H9 (cell line): ENCODE measurements around the gene NRROS. TPM values are rescaled to one million over a fixed set of nuclear protein-coding genes. Genes with fewer than 3 reads are reported as not detected.

Experiments used
- DNase-seq: peaks from one replicate; pipeline ENCODE4 v3.0.0-alpha.2; 2017
- H2AFZ ChIP-seq: one replicate; pipeline ENCODE4 v1.6.1; 2013; ENCODE audit warnings: mild to moderate bottlenecking, low read length, control low read depth, moderate library complexity
- H2AK5ac ChIP-seq: 2 replicates; pipeline ENCODE4 v1.6.1; 2013; ENCODE audit warnings: low read length, control low read depth, mixed read lengths; ENCODE audit not compliant: insufficient read length
- H2BK120ac ChIP-seq: one replicate; pipeline ENCODE4 v1.6.1; 2013; ENCODE audit warnings: low read depth, mild to moderate bottlenecking, low read length, control low read depth, inconsistent platforms; ENCODE audit not compliant: poor library complexity, severe bottlenecking
- H2BK12ac ChIP-seq: 2 replicates; pipeline ENCODE4 v1.6.1; 2013; ENCODE audit warnings: low read length, control low read depth, mixed read lengths, low read depth; ENCODE audit not compliant: insufficient read length
- H2BK15ac ChIP-seq: 2 replicates; pipeline ENCODE4 v1.6.1; 2013; ENCODE audit warnings: low read depth, low read length, control low read depth
- H2BK20ac ChIP-seq: one replicate; pipeline ENCODE4 v1.6.1; 2013; ENCODE audit warnings: low read depth, mild to moderate bottlenecking, low read length, control low read depth, inconsistent platforms; ENCODE audit not compliant: poor library complexity, severe bottlenecking
- H2BK5ac ChIP-seq: 2 replicates; pipeline ENCODE4 v1.6.1; 2013; ENCODE audit warnings: low read length, control low read depth, mixed read lengths; ENCODE audit not compliant: insufficient read length
- H3K14ac ChIP-seq: 2 replicates; pipeline ENCODE4 v1.6.1; 2013; ENCODE audit warnings: low read length, control low read depth; ENCODE audit not compliant: insufficient read depth
- H3K18ac ChIP-seq: 2 replicates; pipeline ENCODE4 v1.6.1; 2013; ENCODE audit warnings: low read depth, mild to moderate bottlenecking, mixed read lengths, low read length, control low read depth; ENCODE audit not compliant: insufficient read length
- H3K23ac ChIP-seq: 2 replicates; pipeline ENCODE4 v1.6.1; 2013; ENCODE audit warnings: low read length, control low read depth, mixed read lengths, low read depth; ENCODE audit not compliant: insufficient read length
- H3K23me2 ChIP-seq: 2 replicates; pipeline ENCODE4 v1.6.1; 2013; ENCODE audit warnings: low read depth, mild to moderate bottlenecking, mixed read lengths, low read length, control low read depth; ENCODE audit not compliant: insufficient read length, poor library complexity, severe bottlenecking
- H3K27ac ChIP-seq: 2 replicates; pipeline ENCODE4 v1.5.1; 2013; ENCODE audit warnings: low read length, control low read depth, mixed read lengths, low read depth; ENCODE audit not compliant: insufficient read length
- H3K27me3 ChIP-seq: 2 replicates; pipeline ENCODE4 v1.6.1; 2013; ENCODE audit warnings: low read length, control low read depth, inconsistent platforms; ENCODE audit not compliant: insufficient read depth
- H3K4ac ChIP-seq: 2 replicates; pipeline ENCODE4 v1.6.1; 2013; ENCODE audit warnings: low read depth, mild to moderate bottlenecking, control low read depth, inconsistent platforms, low read length, moderate library complexity
- H3K4me1 ChIP-seq: 2 replicates; pipeline ENCODE4 v1.6.1; 2013; ENCODE audit warnings: low read length, control low read depth, inconsistent platforms; ENCODE audit not compliant: insufficient read depth
- H3K4me2 ChIP-seq: 2 replicates; pipeline ENCODE4 v1.6.1; 2013; ENCODE audit warnings: low read length, control low read depth, mixed read lengths; ENCODE audit not compliant: insufficient read length, insufficient read depth
- H3K56ac ChIP-seq: 2 replicates; pipeline ENCODE4 v1.6.1; 2013; ENCODE audit warnings: low read depth, mild to moderate bottlenecking, mixed read lengths, low read length, control low read depth; ENCODE audit not compliant: insufficient read length
- H3K79me1 ChIP-seq: 2 replicates; pipeline ENCODE4 v1.6.1; 2013; ENCODE audit warnings: low read depth, mild to moderate bottlenecking, moderate library complexity, low read length, control low read depth, inconsistent platforms; ENCODE audit not compliant: insufficient read depth, poor library complexity, severe bottlenecking
- H3K79me2 ChIP-seq: 2 replicates; pipeline ENCODE4 v1.6.1; 2013; ENCODE audit warnings: low read length, control low read depth, inconsistent platforms; ENCODE audit not compliant: insufficient read depth
- H3K9ac ChIP-seq: 2 replicates; pipeline ENCODE4 v1.6.1; 2013; ENCODE audit warnings: low read length, control low read depth, mixed read lengths; ENCODE audit not compliant: insufficient read length; ENCODE audit errors: extremely low read depth
- H3K9me3 ChIP-seq: one replicate; pipeline ENCODE4 v1.6.1; 2013; ENCODE audit warnings: low read depth, low read length, inconsistent platforms; ENCODE audit not compliant: control insufficient read depth
- H3T11ph ChIP-seq: one replicate; pipeline ENCODE4 v1.6.1; 2013; ENCODE audit warnings: mild to moderate bottlenecking, low read length, control low read depth, inconsistent platforms
- H4K20me1 ChIP-seq: one replicate; pipeline ENCODE4 v1.6.1; 2013; ENCODE audit not compliant: control insufficient read depth, insufficient read length, insufficient read depth
- H4K5ac ChIP-seq: 2 replicates; pipeline ENCODE4 v1.6.1; 2013; ENCODE audit warnings: low read depth, mild to moderate bottlenecking, mixed read lengths, low read length, control low read depth; ENCODE audit not compliant: insufficient read length
- H4K8ac ChIP-seq: replicated peaks from 2 replicates; pipeline ENCODE4 v1.6.1; 2013; ENCODE audit warnings: low read length, control low read depth, mixed read lengths, low read depth; ENCODE audit not compliant: insufficient read length
- H4K91ac ChIP-seq: 2 replicates; pipeline ENCODE4 v1.6.1; 2013; ENCODE audit warnings: low read depth, mild to moderate bottlenecking, moderate library complexity, mixed read lengths, low read length, control low read depth; ENCODE audit not compliant: insufficient read length
- H3K27ac Mint-ChIP-seq, 3 experiments: 2 replicates in 2 of 3; 3 replicates in 1 of 3; pipeline ENCODE4 v1.8.0; 2020 to 2021; ENCODE audit warnings: mixed read lengths in 3 of 3, mild to moderate bottlenecking in 1 of 3, moderate library complexity in 1 of 3
- H3K27me3 Mint-ChIP-seq: 2 replicates; pipeline ENCODE4 v1.8.0; 2021; ENCODE audit warnings: low read depth, mild to moderate bottlenecking, moderate library complexity, mixed read lengths
- H3K36me3 Mint-ChIP-seq, 3 experiments: 2 replicates in 2 of 3; 3 replicates in 1 of 3; pipeline ENCODE4 v1.8.0; 2020 to 2021; ENCODE audit warnings: low read depth in 3 of 3, mixed read lengths in 3 of 3; ENCODE audit not compliant: insufficient read depth in 1 of 3
- H3K4me1 Mint-ChIP-seq, 2 experiments: 2 replicates each; pipeline ENCODE4 v1.8.0; 2020; ENCODE audit warnings: mixed read lengths in 2 of 2
- H3K4me3 Mint-ChIP-seq, 2 experiments: 2 replicates in 1 of 2; 3 replicates in 1 of 2; pipeline ENCODE4 v1.8.0; 2020 to 2021; ENCODE audit warnings: mild to moderate bottlenecking in 2 of 2, mixed read lengths in 2 of 2, moderate library complexity in 1 of 2
- H3K9me3 Mint-ChIP-seq, 2 experiments: 2 replicates in 1 of 2; 3 replicates in 1 of 2; pipeline ENCODE4 v1.8.0; 2020; ENCODE audit warnings: mild to moderate bottlenecking in 2 of 2, mixed read lengths in 2 of 2, moderate library complexity in 1 of 2
- CTCF ChIP-seq: fragments of 200-600 bp; sonication (generic); conservative IDR thresholded peaks from 3 replicates; pipeline ENCODE4 v1.8.0; 2021; ENCODE audit warnings: antibody characterized with exemption, mild to moderate bottlenecking
- WGBS: extraction: QIAGEN DNeasy Blood & Tissue Kit; methylation state at CpG from one replicate; pipeline ENCODE4 v1.1.7; 2013; ENCODE audit warnings: missing lambda C conversion rate, low lambda C conversion rate, mixed read lengths; ENCODE audit not compliant: insufficient read length; ENCODE audit errors: extremely low coverage; 5-methylcytosine and 5-hydroxymethylcytosine counted together
- total RNA-seq: library from RNA; stranded (reverse); gene quantifications from 2 replicates; pipeline ENCODE4 v1.2.1, GENCODE V29; 2021

NRROS gene
- total RNA-seq, 1 experiment from 2014 or later = 4.0 TPM

- peak overlapping the region in 1 of 3 experiments; percentile 47; a peak in 2 of 7 replicates for H3K27ac Mint-ChIP-seq
- Histone ChIP-seq H3K9ac (no peak overlapping the region), H4K20me1 (no peaks in the 10 kb centered on the region), H2BK15ac (no peak overlapping the region), H4K91ac (peak overlapping the region; percentile 38), H3K4me2 (no peak overlapping the region), H2BK12ac (no peak overlapping the region), H3K18ac (peak overlapping the region; percentile 54), H2BK20ac (no peak overlapping the region), H3K4me1 (peaks cover 8% of the 10 kb centered on the region; the same call in 1 of the 2 replicates), H3K23me2 (no peaks in the 10 kb centered on the region), H4K8ac (peak overlapping the region; percentile 32), H2BK5ac (no peak overlapping the region), H3K14ac (no peak overlapping the region; the same call in 1 of the 2 replicates), H3K9me3 (no peaks in the 10 kb centered on the region), H2AK5ac (no peak overlapping the region), H3K27me3 (no peaks in the 10 kb centered on the region; the same call in 1 of the 2 replicates), H3T11ph (no peak overlapping the region), H4K5ac (no peak overlapping the region), H2BK120ac (no peak overlapping the region), H3K27ac (no peak overlapping the region), H3K56ac (no peak overlapping the region), H3K23ac (no peak overlapping the region), H3K4ac (no peak overlapping the region; the same call in 1 of the 2 replicates), H2AFZ (no peak overlapping the region), H3K79me1 (no peaks in the 10 kb centered on the region), H3K79me2 (no peaks in the 10 kb centered on the region; the same call in 1 of the 2 replicates)
- H3K4me3 Mint-ChIP-seq = no peak overlapping the region
- DNase-seq = no peak
- H3K9me3 Mint-ChIP-seq = no peaks in the 10 kb centered on the region
- H3K4me1 Mint-ChIP-seq = peaks cover 34 to 46% of the 10 kb centered on the region in 2 experiments
- no peaks in the 10 kb centered on the region; a peak in 1 of 7 replicates for H3K36me3 Mint-ChIP-seq
- no CpG with 5 or more reads among the region's 13 CpGs for WGBS
- H3K27me3 Mint-ChIP-seq = peaks cover 13% of the 10 kb centered on the region
- no peak for TF ChIP-seq CTCF
These were observed 3.8 kb downstream of the NRROS start for GRCh38 chr3:196643201-196643749.
